A549 treated with Mapracorat at 1 μM for 4 hours (cell line): ENCODE data around the gene SPEM2. TPM values are rescaled to one million over a fixed set of nuclear protein-coding genes. Genes with fewer than 3 reads are reported as not detected.

Source experiments
- total RNA-seq: library from RNA; stranded (reverse); fragments of 200-300 nt; extraction: Qiagen RNA extraction; gene quantifications from 5 replicates; pipeline ENCODE4 v1.2.3, GENCODE V29; 2022

Gene SPEM2
- not detected in 5 replicates for total RNA-seq

DNA sequence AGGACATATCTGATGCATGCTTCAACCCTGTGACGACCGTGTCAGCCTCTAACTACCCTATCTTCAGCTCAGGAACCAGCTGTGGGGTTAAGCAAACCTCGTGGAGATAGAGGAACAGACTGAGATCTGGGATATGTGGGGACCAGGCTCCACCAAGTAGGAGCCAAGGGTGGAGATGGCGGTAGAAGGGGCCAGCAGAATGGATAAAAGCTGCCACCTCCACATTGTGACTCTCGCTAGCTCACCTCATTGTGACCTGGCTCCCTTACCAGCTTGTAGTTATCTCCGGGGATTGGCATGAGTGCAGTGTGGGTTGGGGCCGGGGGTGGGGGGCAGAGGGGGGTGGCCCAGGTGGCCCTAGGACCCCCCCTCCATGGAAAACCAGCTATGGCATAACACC, at the start of gene SPEM2:
TSS of gene SPEM2 (plus strand) at position 301 of the 400 bp plus-strand sequence. CDS start at position 374, 73 bp downstream.

DNA sequence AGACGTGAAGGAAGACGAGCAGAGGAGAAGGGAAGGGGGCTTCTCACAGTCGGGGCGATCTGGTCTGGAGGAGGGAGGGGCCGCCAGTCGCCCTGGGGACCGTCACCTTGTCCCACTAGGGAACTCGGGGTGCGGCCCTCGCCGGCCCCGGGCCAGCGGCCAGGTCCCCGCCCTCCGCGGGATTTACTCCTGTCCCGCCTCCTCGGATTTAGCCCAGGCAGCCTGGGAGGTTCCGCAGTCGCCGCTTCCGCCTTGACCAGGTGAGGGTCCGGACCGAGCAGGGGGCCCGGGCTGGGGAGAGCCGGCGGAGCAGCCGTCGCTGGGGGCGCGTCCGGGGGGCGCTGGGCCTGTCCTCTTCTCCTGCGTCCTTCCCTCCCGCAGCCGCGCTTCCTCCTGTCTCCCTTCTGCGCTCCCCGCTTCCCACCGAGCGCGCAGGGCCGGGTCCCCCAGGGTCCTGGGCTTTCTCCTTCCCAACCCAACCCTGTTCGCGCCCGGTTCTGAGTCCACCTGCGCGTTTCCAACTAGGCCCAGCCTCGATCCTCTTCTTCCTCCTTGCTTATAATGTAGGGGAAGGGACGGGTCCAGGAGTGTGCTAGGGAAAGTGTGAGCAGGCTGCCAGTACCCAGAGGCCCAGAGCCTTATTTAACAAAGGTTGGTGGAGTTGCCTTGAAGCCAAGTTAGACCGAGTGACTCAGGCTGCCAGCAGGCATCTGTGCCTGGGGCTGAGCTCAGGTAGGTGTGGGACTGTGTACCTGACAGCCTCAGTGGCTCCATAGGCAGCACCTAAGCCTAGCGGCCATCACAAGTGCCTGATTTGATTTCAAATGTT, 44.3 kb upstream of the SPEM2 start, which contains the start of gene TNK1:
TSS of gene TNK1 (plus strand) at position 235 of the 829 bp plus-strand sequence. CDS start 1,838 bp downstream, outside the sequence.

DNA sequence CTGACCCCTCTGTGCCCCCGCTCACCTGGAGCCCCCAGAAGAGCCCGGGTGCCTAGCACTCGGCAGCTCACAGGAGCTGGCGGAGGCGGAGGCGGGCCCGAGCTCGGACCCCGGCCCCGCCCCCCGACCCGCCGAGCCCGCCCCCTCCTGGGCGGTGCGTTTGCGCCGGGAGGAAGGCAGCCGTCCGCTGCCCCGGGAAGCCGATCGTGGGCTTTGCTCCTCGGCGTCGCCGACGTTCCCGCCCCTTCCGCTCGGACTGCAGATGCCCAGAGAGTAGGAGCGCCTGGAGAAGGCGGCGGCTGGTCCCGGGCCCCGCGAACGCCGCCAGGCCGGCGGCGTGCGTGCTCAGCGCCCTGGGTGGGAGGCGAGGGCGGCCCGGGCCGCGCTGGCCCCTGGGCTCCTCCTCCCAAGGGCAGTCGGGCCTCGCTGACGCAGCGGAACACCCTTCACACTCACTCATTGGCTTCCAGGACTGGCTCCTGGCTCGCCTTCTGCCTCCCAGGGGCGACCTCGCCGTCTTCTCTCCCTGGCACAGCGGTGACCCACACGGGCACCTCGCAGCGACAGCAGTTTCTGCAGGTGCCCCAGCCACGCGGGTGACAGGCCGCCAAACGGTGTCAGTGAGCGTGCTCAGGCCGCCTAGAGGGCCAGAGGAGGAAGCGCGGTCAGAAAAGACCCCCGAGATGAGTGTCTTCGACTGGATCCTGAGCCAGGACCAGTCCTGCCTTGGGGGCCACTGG, 30.8 kb upstream of the SPEM2 start, which contains the start of gene PLSCR3:
TSS of gene PLSCR3 (minus strand) at position 74 of the 740 bp plus-strand sequence. CDS start 415 bp downstream, outside the sequence.

DNA sequence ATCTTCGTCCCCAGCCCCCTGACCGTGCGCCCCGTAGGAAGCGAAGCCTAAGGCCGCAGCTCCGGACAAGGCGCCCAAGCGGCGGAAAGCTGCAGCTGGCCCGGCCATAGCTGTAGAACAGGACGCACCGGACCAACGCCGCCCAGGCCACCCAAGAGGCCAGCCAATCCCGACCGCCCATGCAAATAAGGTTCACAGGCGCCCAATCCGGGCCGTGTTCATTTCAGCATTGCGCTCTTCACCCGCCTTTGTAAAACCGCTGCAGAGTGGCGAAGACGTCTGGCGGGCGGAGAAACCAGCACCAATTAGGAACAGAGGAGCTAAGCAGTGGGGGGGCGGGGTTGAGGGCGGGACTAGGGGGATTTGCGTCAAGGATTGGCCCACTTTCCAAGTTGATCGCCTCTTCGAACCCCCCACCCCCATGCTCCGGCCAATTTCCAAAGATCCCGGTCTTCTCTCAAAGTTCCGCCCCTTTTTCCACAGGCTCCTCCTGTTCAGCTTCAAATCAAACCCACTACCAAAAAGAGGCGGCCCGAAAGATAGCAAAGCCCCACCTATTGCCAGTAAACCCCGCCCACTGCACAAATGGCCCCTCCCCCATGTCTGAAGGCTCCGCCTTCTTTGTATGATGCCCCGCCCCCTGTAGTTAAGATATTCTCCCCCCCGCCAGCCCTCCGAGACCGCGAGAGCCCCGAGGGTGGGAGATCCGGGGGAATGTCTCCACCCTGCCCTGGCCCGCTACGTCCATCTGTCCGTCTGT, 21.3 kb upstream of the SPEM2 start, which contains the start of gene TMEM256:
TSS of gene TMEM256 (minus strand) at position 121 of the 760 bp plus-strand sequence. CDS start at position 108, 13 bp downstream.

DNA sequence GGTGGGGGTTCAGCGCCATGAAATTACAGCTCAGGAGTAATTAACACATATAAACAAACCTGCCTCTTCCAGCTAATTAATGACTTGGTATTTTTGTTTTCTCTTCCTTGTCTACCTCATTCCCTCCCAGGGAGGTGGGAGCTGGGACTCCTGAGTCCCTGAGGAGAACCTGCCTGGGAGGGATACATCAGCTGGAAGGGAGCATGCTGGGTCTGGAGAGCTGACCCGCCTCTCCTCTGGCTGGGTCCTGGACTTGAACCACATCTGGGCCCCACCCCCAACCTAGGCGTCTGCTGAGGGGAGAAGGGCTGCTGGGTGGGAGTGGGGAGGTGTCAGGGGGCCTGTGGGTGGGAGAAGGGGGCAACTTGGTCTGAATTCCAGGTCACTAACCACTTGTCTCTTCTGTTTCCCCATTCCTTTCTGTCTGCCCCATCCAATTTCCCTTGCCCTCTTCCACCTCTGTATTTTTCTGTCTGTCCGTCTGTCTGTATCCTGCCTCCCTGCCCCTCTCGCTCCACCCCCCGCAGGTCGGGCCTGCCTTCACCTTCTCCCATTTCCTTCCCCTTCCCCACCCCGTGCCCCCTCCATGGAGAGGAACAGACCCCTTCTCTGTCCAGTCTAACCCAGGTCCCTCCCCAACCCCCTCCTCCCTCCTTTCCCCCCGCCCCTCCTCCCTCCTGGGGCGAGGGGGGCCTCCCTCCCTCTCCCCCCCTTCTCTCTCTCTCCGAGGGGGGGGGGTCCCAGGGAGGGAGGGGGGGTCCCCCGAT, 17.7 kb upstream of the SPEM2 start, which contains the start of gene NLGN2:
TSS of gene NLGN2 (plus strand) at position 361 of the 767 bp plus-strand sequence. CDS start 411 bp downstream, outside the sequence.

DNA sequence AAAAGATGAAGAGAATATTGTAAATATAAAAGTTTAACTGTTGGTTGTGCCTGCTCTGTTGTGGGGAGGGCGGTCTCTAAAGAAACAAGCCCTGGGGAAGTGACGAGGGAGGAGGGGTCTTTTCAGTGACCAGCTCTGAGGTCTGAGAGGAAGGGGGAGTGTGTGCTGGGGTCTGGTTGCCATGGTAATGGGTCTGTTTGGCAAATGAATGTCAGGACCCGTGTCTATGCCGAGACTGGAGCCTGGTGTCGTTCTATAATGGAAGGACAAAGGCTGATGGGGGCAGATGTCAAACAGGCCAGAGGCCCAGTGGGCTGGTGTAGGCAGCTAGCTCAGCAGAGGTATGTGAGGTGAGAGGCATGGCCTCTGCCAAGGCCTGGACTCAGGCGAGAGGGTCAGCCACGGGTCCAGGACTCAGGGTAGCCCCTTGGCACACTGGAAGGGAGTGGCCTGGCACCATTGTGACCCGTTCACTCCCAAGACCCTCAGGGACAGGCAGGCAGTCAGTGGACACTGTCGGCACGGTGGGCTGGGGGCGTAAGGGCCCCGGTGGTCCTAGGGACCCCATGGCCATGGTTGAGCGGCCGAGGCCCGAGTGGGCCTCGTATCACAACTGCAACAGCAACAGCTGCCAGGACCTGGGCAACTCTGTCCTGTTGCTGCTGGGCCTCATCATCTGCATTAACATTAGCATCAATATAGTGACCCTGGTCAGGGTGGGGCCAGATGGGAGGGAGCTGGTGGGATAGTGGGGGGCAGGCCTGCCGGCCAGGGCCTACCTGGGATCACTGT, 5.4 kb upstream of the SPEM2 start, which contains the start of gene SPEM1:
TSS of gene SPEM1 (plus strand) at position 506 of the 792 bp plus-strand sequence. CDS start at position 567, 61 bp downstream.

DNA sequence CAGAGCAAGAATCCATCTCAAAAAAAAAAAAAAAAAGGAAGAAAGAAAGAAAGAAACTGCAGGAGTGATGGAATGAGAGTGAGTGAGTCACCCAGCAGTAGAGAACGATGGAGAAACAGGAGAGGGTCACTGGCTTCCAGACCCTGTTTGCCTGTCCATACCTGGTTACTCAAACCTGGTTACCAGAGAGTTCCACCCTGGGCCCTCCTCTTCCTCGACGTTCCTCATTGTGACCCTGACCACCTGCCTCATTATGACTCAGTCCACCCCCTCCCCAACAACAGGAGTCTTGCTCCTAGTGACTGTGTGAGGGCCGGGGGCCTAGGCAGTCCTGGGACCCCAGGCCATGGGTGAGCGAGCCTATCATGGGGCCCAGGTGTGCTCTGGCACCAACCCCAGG, 3.1 kb downstream of the SPEM2 start, which contains the start of gene SPEM3:
TSS of gene SPEM3 (plus strand) at position 301 of the 400 bp plus-strand sequence. CDS start at position 347, 46 bp downstream.

DNA sequence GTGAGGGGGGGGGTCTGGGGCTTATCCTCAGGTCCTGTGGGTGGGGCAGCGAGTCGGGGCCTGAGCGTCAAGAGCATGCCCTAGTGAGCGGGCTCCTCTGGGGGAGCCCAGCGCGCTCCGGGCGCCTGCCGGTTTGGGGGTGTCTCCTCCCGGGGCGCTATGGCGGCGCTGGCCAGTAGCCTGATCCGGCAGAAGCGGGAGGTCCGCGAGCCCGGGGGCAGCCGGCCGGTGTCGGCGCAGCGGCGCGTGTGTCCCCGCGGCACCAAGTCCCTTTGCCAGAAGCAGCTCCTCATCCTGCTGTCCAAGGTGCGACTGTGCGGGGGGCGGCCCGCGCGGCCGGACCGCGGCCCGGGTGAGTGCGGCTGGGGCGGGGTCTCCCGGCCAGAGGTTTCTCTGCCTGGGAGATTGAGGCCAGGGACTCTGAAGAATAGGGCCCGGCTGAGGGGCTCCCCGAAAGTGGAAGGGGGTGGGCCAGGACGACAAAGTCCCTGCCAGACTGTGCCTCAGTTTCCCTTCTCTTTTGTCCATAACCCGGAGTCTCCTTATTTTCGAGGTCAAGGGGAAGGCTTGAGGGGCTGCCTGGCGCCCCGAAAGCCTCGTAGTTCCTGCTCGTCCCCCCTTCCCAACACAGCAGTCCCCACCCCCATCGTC, 14.2 kb downstream of the SPEM2 start, which contains the start of gene FGF11:
TSS of gene FGF11 (plus strand) at position 51 of the 651 bp plus-strand sequence. CDS start at position 160, 109 bp downstream.

DNA sequence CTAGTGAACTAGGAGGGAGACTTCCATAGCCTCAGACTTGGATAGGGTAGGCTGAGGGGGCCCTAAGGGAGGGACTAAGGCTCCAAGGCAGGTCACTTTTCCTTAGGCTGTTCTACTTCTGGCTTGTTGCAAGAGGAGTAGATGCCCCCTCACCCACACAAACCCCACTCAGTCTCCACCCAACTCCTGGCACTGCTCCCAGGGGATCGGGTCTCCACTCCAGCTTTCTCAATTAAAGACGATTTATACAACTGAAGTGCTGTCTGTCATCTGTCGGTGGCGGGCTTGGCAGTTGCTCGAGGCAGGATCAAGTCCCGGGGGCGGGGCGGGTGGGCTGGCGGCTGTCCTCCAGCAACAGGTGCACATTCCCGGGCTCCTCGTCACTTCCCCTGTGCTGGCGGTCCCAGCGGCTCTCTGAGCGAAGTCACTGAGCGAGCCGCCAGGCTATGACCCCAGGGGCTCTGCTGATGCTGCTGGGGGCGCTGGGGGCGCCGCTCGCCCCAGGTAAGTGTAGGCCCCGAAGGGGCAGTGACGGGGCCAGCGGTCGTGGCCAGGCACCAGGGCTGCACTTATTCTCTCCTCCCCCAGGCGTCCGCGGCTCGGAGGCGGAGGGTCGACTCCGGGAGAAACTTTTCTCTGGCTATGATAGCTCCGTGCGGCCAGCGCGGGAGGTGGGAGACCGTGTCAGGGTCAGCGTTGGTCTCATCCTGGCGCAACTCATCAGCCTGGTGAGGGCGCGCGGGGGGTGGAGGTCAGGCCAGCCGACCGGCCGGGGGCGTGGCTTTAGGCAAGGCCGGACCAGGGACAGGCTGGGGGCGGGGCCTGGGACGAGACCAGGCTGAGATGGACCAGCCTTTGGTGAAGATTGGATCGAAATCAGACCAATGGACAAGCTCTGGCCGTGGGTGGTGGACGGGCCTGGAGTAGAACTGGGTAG, 19.5 kb downstream of the SPEM2 start, which contains the start of gene CHRNB1:
TSS of gene CHRNB1 (plus strand) at position 380 of the 937 bp plus-strand sequence. CDS start at position 447, 67 bp downstream.

Other genes with a start within 250 kb of the SPEM2 start
- gene ASGR1, start 246.2 kb upstream of the SPEM2 start, total RNA-seq, result 0.77 to 1.3 TPM (median 1.0 TPM) in 5 replicates
- 6.2 to 7.8 TPM (median 6.7 TPM) in 5 replicates for gene DLG4, start 205.8 kb upstream of the SPEM2 start, total RNA-seq
- gene ACADVL, start 205.7 kb upstream of the SPEM2 start, total RNA-seq, result 329 to 477 TPM (median 426 TPM) in 5 replicates
- gene DVL2, start 191.1 kb upstream of the SPEM2 start, total RNA-seq, result 30.2 to 44.4 TPM (median 41.9 TPM) in 5 replicates
- gene PHF23, start 186.2 kb upstream of the SPEM2 start, total RNA-seq, result 86.3 to 101 TPM (median 94.7 TPM) in 5 replicates
- gene GABARAP, start 183.2 kb upstream of the SPEM2 start, total RNA-seq, result 638 to 781 TPM (median 668 TPM) in 5 replicates
- 213 to 239 TPM (median 227 TPM) in 5 replicates for gene CTDNEP1, start 173.9 kb upstream of the SPEM2 start, total RNA-seq
- gene ELP5, start 173.4 kb upstream of the SPEM2 start, total RNA-seq, result 128 to 149 TPM (median 131 TPM) in 5 replicates
- 1.5 to 3.0 TPM (median 2.0 TPM) in 5 replicates for gene CLDN7, start 163.1 kb upstream of the SPEM2 start, total RNA-seq
- 0.28 to 0.57 TPM (median 0.35 TPM) in 5 replicates for gene SLC2A4, start 143.9 kb upstream of the SPEM2 start, total RNA-seq
- 0.35 to 0.65 TPM (median 0.56 TPM) in 5 replicates for gene YBX2, start 131.0 kb upstream of the SPEM2 start, total RNA-seq
- gene EIF5A, start 118.0 kb upstream of the SPEM2 start, total RNA-seq, result 1,593 to 1,803 TPM (median 1,704 TPM) in 5 replicates
- 92.1 to 108 TPM (median 95.9 TPM) in 5 replicates for gene GPS2, start 110.3 kb upstream of the SPEM2 start, total RNA-seq
- 22.4 to 41.3 TPM (median 31.1 TPM) in 5 replicates for gene NEURL4, start 96.3 kb upstream of the SPEM2 start, total RNA-seq
- 2.7 to 6.9 TPM (median 5.1 TPM) in 5 replicates for gene ACAP1, start 89.1 kb upstream of the SPEM2 start, total RNA-seq
- gene KCTD11, start 73.5 kb upstream of the SPEM2 start, total RNA-seq, result 11.0 to 13.1 TPM (median 11.3 TPM) in 5 replicates
- gene TMEM95, start 70.5 kb upstream of the SPEM2 start, total RNA-seq, result not detected in 5 replicates
- 1.2 to 1.8 TPM (median 1.4 TPM) in 5 replicates for gene TNK1, start 44.5 kb upstream of the SPEM2 start, total RNA-seq
- 37.1 to 48.8 TPM (median 43.3 TPM) in 5 replicates for gene PLSCR3, start 31.1 kb upstream of the SPEM2 start, total RNA-seq
- 203 to 237 TPM (median 220 TPM) in 5 replicates for gene TMEM256, start 21.5 kb upstream of the SPEM2 start, total RNA-seq
- gene NLGN2, start 17.8 kb upstream of the SPEM2 start, total RNA-seq, result 12.6 to 19.8 TPM (median 16.8 TPM) in 5 replicates
- not detected in 5 replicates for gene SPEM1, start 5.3 kb upstream of the SPEM2 start, total RNA-seq
- not detected in 5 replicates for gene SPEM3, start 3.2 kb downstream of the SPEM2 start, total RNA-seq
- 9.8 to 13.6 TPM (median 12.4 TPM) in 5 replicates for gene TMEM102, start 9.8 kb downstream of the SPEM2 start, total RNA-seq
- 0.82 to 1.3 TPM (median 0.82 TPM) in 5 replicates for gene FGF11, start 13.9 kb downstream of the SPEM2 start, total RNA-seq
- gene CHRNB1, start 19.4 kb downstream of the SPEM2 start, total RNA-seq, result 8.2 to 10.6 TPM (median 8.6 TPM) in 5 replicates
- 20.5 to 25.6 TPM (median 24.4 TPM) in 5 replicates for gene ZBTB4, start 54.0 kb downstream of the SPEM2 start, total RNA-seq
- gene SLC35G6, start 55.8 kb downstream of the SPEM2 start, total RNA-seq, result 0.07 TPM in 1 of 5 replicates, not detected in the others
- gene POLR2A, start 58.8 kb downstream of the SPEM2 start, total RNA-seq, result 56.9 to 82.2 TPM (median 79.5 TPM) in 5 replicates
- 10.0 to 13.5 TPM (median 10.9 TPM) in 5 replicates for gene TNFSF12, start 123.4 kb downstream of the SPEM2 start, total RNA-seq
- 0.70 to 1.2 TPM (median 1.0 TPM) in 5 replicates for gene TNFSF13, start 133.1 kb downstream of the SPEM2 start, total RNA-seq
- 92.9 to 104 TPM (median 96.8 TPM) in 5 replicates for gene SENP3, start 136.3 kb downstream of the SPEM2 start, total RNA-seq
- gene CD68, start 154.0 kb downstream of the SPEM2 start, total RNA-seq, result 26.4 to 36.3 TPM (median 34.8 TPM) in 5 replicates
- 114 to 148 TPM (median 118 TPM) in 5 replicates for gene MPDU1, start 158.2 kb downstream of the SPEM2 start, total RNA-seq
- gene SOX15, start 164.5 kb downstream of the SPEM2 start, total RNA-seq, result 0.16 to 0.52 TPM (median 0.34 TPM) in 5 replicates
- 51.9 to 59.1 TPM (median 57.7 TPM) in 5 replicates for gene FXR2, start 189.3 kb downstream of the SPEM2 start, total RNA-seq
- 64.6 to 86.2 TPM (median 81.5 TPM) in 5 replicates for gene SAT2, start 202.2 kb downstream of the SPEM2 start, total RNA-seq
- gene SHBG, start 204.5 kb downstream of the SPEM2 start, total RNA-seq, result 0.31 to 0.69 TPM (median 0.67 TPM) in 5 replicates
- gene ATP1B2, start 225.3 kb downstream of the SPEM2 start, total RNA-seq, result 0.08 to 0.45 TPM (median 0.10 TPM) in 5 replicates